ENCODE measurements around the gene SUSD4.

Gene SUSD4

DNA sequence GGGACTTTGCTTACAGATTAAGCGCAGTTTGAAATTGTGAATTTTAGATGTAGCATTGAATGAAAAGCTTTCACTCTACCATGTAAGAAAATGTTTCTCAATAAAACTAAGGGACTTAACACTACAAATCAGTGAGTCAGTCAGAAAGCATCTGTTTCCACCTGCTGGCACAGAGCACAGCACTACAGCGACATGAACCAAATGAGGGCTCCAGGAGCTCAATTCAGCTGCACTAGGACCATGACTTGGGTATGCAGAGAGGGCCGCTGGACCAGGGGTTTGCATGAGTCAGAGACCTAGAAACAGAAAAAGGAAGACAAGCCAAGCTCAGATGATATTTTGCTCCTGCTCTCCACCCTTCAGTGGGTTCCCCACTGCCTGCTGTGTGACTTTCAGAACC is 5.2 kb downstream of the SUSD4 start:
- DNase-seq (ENCODE audit: low read depth), result no peak
- H3K4me3 ChIP-seq (ENCODE audit: low read depth, low read length), result no peak overlapping the region
- TF ChIP-seq, protein P1, sequence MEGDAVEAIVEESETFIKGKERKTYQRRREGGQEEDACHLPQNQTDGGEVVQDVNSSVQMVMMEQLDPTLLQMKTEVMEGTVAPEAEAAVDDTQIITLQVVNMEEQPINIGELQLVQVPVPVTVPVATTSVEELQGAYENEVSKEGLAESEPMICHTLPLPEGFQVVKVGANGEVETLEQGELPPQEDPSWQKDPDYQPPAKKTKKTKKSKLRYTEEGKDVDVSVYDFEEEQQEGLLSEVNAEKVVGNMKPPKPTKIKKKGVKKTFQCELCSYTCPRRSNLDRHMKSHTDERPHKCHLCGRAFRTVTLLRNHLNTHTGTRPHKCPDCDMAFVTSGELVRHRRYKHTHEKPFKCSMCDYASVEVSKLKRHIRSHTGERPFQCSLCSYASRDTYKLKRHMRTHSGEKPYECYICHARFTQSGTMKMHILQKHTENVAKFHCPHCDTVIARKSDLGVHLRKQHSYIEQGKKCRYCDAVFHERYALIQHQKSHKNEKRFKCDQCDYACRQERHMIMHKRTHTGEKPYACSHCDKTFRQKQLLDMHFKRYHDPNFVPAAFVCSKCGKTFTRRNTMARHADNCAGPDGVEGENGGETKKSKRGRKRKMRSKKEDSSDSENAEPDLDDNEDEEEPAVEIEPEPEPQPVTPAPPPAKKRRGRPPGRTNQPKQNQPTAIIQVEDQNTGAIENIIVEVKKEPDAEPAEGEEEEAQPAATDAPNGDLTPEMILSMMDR (IDR thresholded peaks at IDR 0.05; ENCODE audit: control insufficient read depth, extremely low read depth, insufficient read depth), result no peak

DNA sequence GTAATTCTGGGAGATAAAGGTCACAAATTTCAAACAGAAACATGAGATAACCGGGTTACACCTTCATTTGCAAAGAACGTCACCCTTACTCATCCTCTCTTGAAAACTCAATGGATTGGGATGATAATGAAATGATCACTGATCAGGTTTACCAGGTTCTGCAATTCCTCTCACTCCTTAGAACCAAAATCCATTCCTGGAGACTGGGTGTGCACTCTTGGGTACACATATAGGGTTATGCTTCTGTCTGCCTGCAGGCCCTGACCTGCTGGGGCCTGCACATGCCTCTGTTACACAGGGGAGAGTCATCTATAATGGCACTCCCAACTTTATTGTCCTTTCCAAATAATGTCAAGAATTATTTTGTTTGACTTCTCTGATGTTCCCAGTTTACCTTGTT is 8.3 kb downstream of the SUSD4 start:
- TF ChIP-seq, protein P1 (IDR thresholded peaks at IDR 0.05; ENCODE audit: control insufficient read depth, extremely low read depth, insufficient read depth), result no peak
- no peak for DNase-seq (ENCODE audit: low read depth)
- no peak overlapping the region for H3K4me3 ChIP-seq (ENCODE audit: low read depth, low read length)

DNA sequence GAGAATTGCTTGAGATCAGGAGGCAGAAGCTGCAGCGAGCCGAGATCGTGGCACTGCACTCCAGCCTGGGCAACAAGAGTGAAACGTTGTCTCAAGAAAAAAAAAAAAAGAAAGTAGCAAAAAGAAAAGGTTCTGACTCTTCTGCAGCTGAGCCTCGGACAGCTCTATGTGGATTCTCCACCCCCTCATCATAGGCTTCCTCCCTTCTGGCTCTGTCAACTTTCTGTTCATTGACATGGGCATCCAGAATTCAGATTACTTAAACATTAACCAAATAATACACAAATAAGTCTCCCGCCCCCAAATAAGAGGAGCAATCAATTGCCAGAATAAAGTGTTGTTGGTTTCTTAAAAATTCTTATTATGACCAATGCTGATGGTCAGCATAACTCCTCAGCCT is 10.0 kb downstream of the SUSD4 start:
- H3K4me3 ChIP-seq (ENCODE audit: low read depth, low read length), result no peak overlapping the region
- no peak for DNase-seq (ENCODE audit: low read depth)
- TF ChIP-seq, protein P1 (IDR thresholded peaks at IDR 0.05; ENCODE audit: control insufficient read depth, extremely low read depth, insufficient read depth), result no peak

DNA sequence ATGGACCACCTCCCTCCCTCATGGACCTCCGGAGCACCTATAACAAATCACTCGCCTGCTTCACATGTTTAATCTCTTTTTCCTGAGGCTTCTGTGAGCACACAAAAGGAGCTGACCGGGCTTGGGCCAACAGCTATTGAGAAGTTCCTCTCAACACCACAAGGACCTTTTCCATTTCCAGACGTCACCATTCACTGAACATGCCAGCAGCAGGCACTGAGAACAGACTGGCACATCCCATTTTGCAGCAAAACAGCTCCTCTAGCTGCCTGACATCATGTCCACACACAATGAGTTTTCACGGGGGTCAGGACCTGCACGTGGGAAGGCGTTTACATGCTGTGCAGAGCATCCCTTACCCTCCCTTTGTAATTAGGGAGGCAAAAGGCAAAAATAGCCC is 11.0 kb downstream of the SUSD4 start:
- no peak overlapping the region for H3K4me3 ChIP-seq (ENCODE audit: low read depth, low read length)
- DNase-seq (ENCODE audit: low read depth), result no peak
- TF ChIP-seq, protein P1 (IDR thresholded peaks at IDR 0.05; ENCODE audit: control insufficient read depth, extremely low read depth, insufficient read depth), result no peak

DNA sequence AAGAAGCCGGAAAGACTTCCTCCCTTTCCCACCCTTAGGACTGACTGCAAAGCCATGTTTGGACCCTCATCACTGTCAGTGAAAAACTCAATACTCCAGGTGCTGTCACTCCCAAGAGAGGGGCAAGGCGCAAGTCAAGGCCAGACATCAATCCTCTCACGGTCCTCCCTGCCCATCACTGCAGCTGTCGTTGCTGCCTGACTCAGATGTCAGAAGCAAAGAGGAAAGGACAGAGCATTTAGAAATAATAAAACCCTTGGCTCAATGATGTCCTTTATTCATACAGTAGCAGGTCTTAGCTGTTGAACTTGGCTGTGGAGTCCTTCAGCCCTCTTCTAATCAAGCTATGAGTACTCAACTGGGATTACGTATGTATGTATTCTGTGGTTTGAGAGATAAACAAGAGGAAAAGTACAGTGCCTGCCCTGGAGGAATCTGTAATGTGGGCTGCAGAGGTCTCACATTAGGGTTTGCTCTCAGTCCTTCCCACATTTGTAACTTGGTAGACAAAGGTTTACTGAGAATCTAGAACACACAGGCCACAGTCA is 13.5 kb downstream of the SUSD4 start:
- no peak overlapping the region for H3K4me3 ChIP-seq (ENCODE audit: low read depth, low read length)
- no peak for DNase-seq (ENCODE audit: low read depth)
- TF ChIP-seq, protein P1 (IDR thresholded peaks at IDR 0.05; ENCODE audit: control insufficient read depth, extremely low read depth, insufficient read depth), result no peak

DNA sequence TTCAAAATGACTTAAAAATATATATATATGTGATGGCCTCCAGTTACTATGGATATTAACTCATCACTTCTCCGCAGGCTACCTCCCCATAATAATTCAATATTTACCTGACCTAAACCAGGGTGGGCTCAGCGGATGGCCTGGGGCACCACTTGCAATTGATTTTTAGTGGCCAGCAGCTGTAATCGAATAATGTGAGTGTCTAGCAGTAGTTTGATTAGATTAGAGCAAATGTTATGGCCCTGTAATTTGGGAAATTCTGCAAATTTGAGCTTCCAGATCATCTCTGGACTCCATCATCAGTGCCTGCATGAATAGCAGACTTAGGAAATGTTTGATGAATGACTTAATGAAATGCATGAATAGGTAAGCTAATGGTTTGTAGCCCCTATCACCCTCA is 14.7 kb downstream of the SUSD4 start:
- TF ChIP-seq, protein P1 (IDR thresholded peaks at IDR 0.05; ENCODE audit: control insufficient read depth, extremely low read depth, insufficient read depth), result no peak
- no peak for DNase-seq (ENCODE audit: low read depth)
- H3K4me3 ChIP-seq (ENCODE audit: low read depth, low read length), result no peak overlapping the region

DNA sequence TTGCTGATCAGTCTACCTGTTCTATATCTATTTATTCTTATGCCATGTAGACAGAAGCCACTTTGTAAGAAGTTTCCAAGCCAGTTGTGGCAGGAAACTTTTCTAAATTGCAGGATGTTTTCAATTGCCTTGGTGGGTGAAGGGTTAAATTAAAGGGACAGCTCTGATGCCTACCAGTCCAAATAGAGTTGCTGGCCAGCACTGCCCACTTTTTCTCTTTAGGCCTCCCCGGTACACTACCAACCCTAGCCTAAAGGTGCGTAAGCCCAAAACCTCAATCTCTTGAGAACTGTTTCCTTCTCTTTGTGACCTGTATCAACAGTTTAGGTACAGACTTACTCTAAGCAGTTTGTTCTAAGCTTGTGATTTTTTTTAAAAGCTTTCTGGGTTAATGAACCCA is 15.5 kb downstream of the SUSD4 start:
- no peak for DNase-seq (ENCODE audit: low read depth)
- TF ChIP-seq, protein P1 (IDR thresholded peaks at IDR 0.05; ENCODE audit: control insufficient read depth, extremely low read depth, insufficient read depth), result no peak
- H3K4me3 ChIP-seq (ENCODE audit: low read depth, low read length), result no peak overlapping the region

Data from LNCaP clone FGC (cell line).